ENCODE data around the gene MED12. TPM values are rescaled to one million over a fixed set of nuclear protein-coding genes. Genes with fewer than 3 reads are reported as not detected.

MED12 gene
- polyA plus RNA-seq, 6 donors from 2014 or later, result 7.2 to 20.3 (median 9.0) TPM

GRCh38 chrX:71098951-71099506 lies 19.4 kb upstream of the MED12 start:
- Mint-ChIP-seq H3K36me3 (no peaks in the 10 kb centered on the region), H3K9me3 (peaks cover 0 to 2% (median 0%) of the 10 kb centered on the region in 7 donors), H3K4me3 (peak overlapping the region in 1 of 8 donors; percentile 80), H3K27me3 (peaks cover 0 to 20% (median 0%) of the 10 kb centered on the region in 3 donors), H3K4me1 (peaks cover 34 to 64% (median 45%) of the 10 kb centered on the region in 3 donors), H3K27ac (peak overlapping the region in 3 of 6 donors; percentile 29 to 49 (median 41))
- no peak for ATAC-seq (ENCODE audit: low read depth in 2 of 2)
- no peak for DNase-seq

DNA sequence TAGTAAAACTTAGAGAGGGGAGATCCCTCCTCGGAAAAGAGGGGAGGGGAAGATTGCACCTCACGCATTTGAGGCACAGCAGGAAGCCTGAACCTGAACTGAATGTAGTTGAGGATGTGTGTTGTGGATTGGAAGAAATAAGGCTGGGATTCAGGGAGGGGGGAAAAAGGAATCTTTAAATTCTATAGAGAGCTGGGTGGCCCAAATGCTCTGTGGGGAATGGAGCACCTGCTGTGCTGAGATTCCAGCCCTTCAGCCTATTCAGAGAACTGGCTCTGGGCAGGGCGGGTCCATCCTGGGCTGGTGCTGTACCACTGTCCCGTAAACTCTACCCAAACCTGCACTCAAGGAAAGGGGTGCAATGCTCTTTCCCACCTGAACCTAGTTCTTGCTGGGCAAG lies 18.7 kb upstream of the MED12 start:
- DNase-seq (no peak), ATAC-seq (ENCODE audit: low read depth in 2 of 2) (no peak)
- Mint-ChIP-seq H3K4me3 (peak overlapping the region in 1 of 8 donors; percentile 47), H3K9me3 (peaks cover 0 to 2% (median 0%) of the 10 kb centered on the region in 7 donors), H3K36me3 (no peaks in the 10 kb centered on the region), H3K27ac (peak overlapping the region in 1 of 6 donors; percentile 41), H3K4me1 (peaks cover 41 to 69% (median 52%) of the 10 kb centered on the region in 3 donors), H3K27me3 (peaks cover 0 to 14% (median 0%) of the 10 kb centered on the region in 3 donors)

- H3K4me1 Mint-ChIP-seq, result peaks cover 39 to 70% (median 47%) of the 10 kb centered on the region in 3 donors
- H3K27me3 Mint-ChIP-seq, result peaks cover 0 to 7% (median 0%) of the 10 kb centered on the region in 3 donors
- peak overlapping the region in 1 of 8 donors; percentile 51 for H3K4me3 Mint-ChIP-seq
- no peaks in the 10 kb centered on the region for H3K36me3 Mint-ChIP-seq
- peak overlapping the region in 4 of 6 donors; percentile 38 to 90 (median 88) for H3K27ac Mint-ChIP-seq
- peaks cover 0 to 2% (median 0%) of the 10 kb centered on the region in 7 donors for H3K9me3 Mint-ChIP-seq
- ATAC-seq (ENCODE audit: low read depth in 2 of 2), result no peak
- no peak for DNase-seq
These were observed 17.6 kb upstream of the MED12 start for GRCh38 chrX:71100581-71101505.

- Mint-ChIP-seq H3K4me3 (peak overlapping the region in 3 of 8 donors; percentile 40 to 69 (median 42)), H3K9me3 (no peaks in the 10 kb centered on the region), H3K36me3 (peaks cover 0 to 9% of the 10 kb centered on the region in 2 donors), H3K27ac (peak overlapping the region; percentile 66 to 97 (median 89)), H3K4me1 (peaks cover 53 to 78% (median 53%) of the 10 kb centered on the region in 3 donors), H3K27me3 (peaks cover 0 to 7% (median 0%) of the 10 kb centered on the region in 3 donors)
- DNase-seq (no peak), ATAC-seq (ENCODE audit: low read depth in 2 of 2) (no peak)
These were observed 16.1 kb upstream of the MED12 start for GRCh38 chrX:71102292-71102691.

- no peaks in the 10 kb centered on the region for H3K9me3 Mint-ChIP-seq
- H3K4me3 Mint-ChIP-seq, result peak overlapping the region; percentile 58 to 86 (median 68)
- H3K4me1 Mint-ChIP-seq, result peaks cover 56 to 78% (median 63%) of the 10 kb centered on the region in 3 donors
- H3K27me3 Mint-ChIP-seq, result peaks cover 0 to 11% (median 0%) of the 10 kb centered on the region in 3 donors
- peak overlapping the region; percentile 88 to 97 (median 92) for H3K27ac Mint-ChIP-seq
- ATAC-seq (ENCODE audit: low read depth in 2 of 2) (peak; percentile 67 to 69), DNase-seq (peak; percentile 47)
- peaks cover 4 to 12% of the 10 kb centered on the region in 2 donors for H3K36me3 Mint-ChIP-seq
These were observed 15.0 kb upstream of the MED12 start for GRCh38 chrX:71103110-71103983.

DNA sequence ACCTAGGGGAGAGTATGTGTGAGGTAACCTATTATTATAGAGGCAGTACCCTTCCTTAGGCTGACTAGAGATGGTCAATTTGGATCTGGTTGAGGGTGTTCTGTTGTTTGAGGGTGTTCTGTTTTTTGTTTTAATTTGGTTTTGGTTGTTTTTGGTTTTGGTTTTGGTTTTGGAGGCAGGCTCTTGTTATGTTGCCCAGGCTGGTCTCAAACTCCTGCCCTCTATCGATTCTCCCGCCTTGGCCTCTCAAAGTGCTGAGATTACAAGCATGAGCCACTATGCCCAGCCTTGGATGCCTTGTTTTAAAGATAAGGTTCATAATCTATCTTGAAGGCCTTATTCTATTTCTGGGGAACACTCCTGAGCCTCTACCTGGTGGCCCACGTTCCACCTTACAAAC lies 12.8 kb upstream of the MED12 start:
- Mint-ChIP-seq H3K36me3 (peaks cover 7 to 16% of the 10 kb centered on the region in 2 donors), H3K4me3 (peak overlapping the region in 6 of 8 donors; percentile 42 to 72 (median 66)), H3K9me3 (peaks cover 0 to under 1% (median 0%) of the 10 kb centered on the region in 7 donors), H3K27ac (peak overlapping the region; percentile 43 to 98 (median 88)), H3K27me3 (peaks cover 0 to 10% (median 0%) of the 10 kb centered on the region in 3 donors), H3K4me1 (peaks cover 64 to 86% (median 78%) of the 10 kb centered on the region in 3 donors)
- ATAC-seq (ENCODE audit: low read depth in 2 of 2) (no peak), DNase-seq (no peak)

DNA sequence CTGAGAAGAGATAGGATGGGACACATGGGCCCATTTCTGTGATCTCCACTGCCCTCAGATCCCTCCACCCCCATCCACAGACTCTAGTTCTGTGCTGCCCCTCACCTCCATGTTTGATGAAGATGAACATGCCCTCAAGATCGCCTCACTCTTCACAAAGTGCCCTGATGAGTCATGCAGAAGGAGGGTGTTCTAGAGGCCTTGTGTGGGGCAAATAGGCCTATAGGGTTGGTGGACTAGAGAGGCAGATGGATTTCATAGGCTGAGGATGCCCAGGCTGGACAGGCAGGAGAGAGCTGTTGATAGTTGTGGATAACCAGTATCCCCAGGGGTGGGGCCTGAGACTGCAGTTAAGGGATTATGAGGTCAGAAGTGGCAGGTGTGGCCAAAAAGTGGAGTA lies 12.0 kb upstream of the MED12 start, which contains the start of gene CXorf65:
Gene CXorf65, minus strand, starts transcription at position 314 of the 400 bp plus-strand sequence. Its CDS starts 184 bp downstream, at position 130.
- ATAC-seq (ENCODE audit: low read depth in 2 of 2) (no peak), DNase-seq (no peak)
- H3K27ac Mint-ChIP-seq, result peak within 1 kb of the TSS; percentile 78 to 98 (median 89)
- peak within 1 kb of the TSS; percentile 67 to 95 (median 82) for H3K4me3 Mint-ChIP-seq
- H3K9me3 Mint-ChIP-seq, result peaks cover 0 to 4% (median 0%) of the 10 kb centered on the region in 7 donors
- H3K36me3 Mint-ChIP-seq, result peaks cover 7 to 16% of the 10 kb centered on the region in 2 donors
- peaks cover 62 to 83% (median 82%) of the 10 kb centered on the region in 3 donors for H3K4me1 Mint-ChIP-seq
- H3K27me3 Mint-ChIP-seq, result peaks cover 0 to 8% (median 0%) of the 10 kb centered on the region in 3 donors

DNA sequence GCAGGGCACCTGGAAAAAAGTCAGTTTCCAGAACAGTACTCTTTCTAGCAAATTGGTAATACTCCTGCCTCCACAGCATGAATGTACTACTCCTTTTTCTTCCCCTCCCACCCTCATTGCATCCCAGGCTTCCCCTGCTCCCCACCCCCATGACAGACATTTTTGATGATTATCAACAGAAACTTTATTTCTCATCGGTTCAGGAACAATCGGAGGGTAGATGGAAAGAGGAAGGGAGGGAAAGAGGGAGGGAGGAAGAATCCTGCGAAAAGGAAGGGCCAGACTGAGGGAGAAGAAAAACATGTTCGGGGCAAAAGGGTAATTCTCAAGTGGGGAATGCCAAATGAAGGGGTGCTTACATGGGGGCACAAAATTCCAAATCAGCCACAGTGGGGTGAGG lies 11.2 kb upstream of the MED12 start:
- Mint-ChIP-seq H3K36me3 (peaks cover 7 to 16% of the 10 kb centered on the region in 2 donors), H3K9me3 (peaks cover 0 to 4% (median 0%) of the 10 kb centered on the region in 7 donors), H3K27ac (peak overlapping the region; percentile 14 to 98 (median 78)), H3K4me1 (peaks cover 64 to 90% (median 86%) of the 10 kb centered on the region in 3 donors), H3K27me3 (peaks cover 0 to 8% (median 0%) of the 10 kb centered on the region in 3 donors), H3K4me3 (peak overlapping the region in 6 of 8 donors; percentile 17 to 95 (median 54))
- DNase-seq (no peak), ATAC-seq (ENCODE audit: low read depth in 2 of 2) (no peak)

- no peak for DNase-seq
- Mint-ChIP-seq H3K9me3 (peaks cover 0 to 4% (median 0%) of the 10 kb centered on the region in 7 donors), H3K27ac (peak overlapping the region; percentile 41 to 98 (median 89)), H3K36me3 (peaks cover 7 to 16% of the 10 kb centered on the region in 2 donors), H3K27me3 (peaks cover 0 to 8% (median 0%) of the 10 kb centered on the region in 3 donors), H3K4me3 (peak overlapping the region; percentile 80 to 98 (median 95)), H3K4me1 (peaks cover 65 to 90% (median 84%) of the 10 kb centered on the region in 3 donors)
- no peak for ATAC-seq (ENCODE audit: low read depth in 2 of 2)
These were observed 10.5 kb upstream of the MED12 start for GRCh38 chrX:71107762-71108360.

- Mint-ChIP-seq H3K9me3 (peaks cover 0 to 4% (median 0%) of the 10 kb centered on the region in 7 donors), H3K4me1 (peaks cover 57 to 78% (median 78%) of the 10 kb centered on the region in 3 donors), H3K4me3 (peak overlapping the region; percentile 80 to 98 (median 96)), H3K36me3 (peaks cover 7 to 16% of the 10 kb centered on the region in 2 donors), H3K27me3 (peaks cover 0 to 8% (median 0%) of the 10 kb centered on the region in 3 donors), H3K27ac (peak overlapping the region in 4 of 6 donors; percentile 51 to 100 (median 92))
- ATAC-seq (ENCODE audit: low read depth in 2 of 2), result no peak
- no peak for DNase-seq
These were observed 9.3 kb upstream of the MED12 start for GRCh38 chrX:71109051-71109450.

- ATAC-seq (ENCODE audit: low read depth in 2 of 2), result peak; percentile 91 to 94
- Mint-ChIP-seq H3K27me3 (peaks cover 0 to 8% (median 0%) of the 10 kb centered on the region in 3 donors), H3K4me3 (peak within 1 kb of the TSS; percentile 80 to 98 (median 96)), H3K4me1 (peaks cover 45 to 60% (median 59%) of the 10 kb centered on the region in 3 donors), H3K9me3 (peaks cover 0 to 4% (median 0%) of the 10 kb centered on the region in 7 donors), H3K27ac (peak within 1 kb of the TSS; percentile 98 to 100 (median 100)), H3K36me3 (peaks cover 7 to 14% of the 10 kb centered on the region in 2 donors)
- peak; percentile 84 for DNase-seq
These were observed 7.1 kb upstream of the MED12 start, which contains the start of gene IL2RG for GRCh38 chrX:71111141-71111843. Gene IL2RG, minus strand, starts transcription at chrX:71111577. Its CDS starts 38 bp downstream, at chrX:71111539.
